CD4-positive, alpha-beta T cell treated with Interleukin-21 for 1 hour (primary cell): ENCODE measurements around the gene NDUFS6.

ENCODE experiments used
- DNase-seq: peaks from one replicate; pipeline ENCODE4 v3.0.0-alpha.2; 2020

The NDUFS6 gene

GRCh38 chr5:1857256-1857600, 56.0 kb downstream of the NDUFS6 start:
- no peak for DNase-seq

GRCh38 chr5:1858436-1858835, 57.2 kb downstream of the NDUFS6 start:
- no peak for DNase-seq

GRCh38 chr5:1859099-1859498, 57.9 kb downstream of the NDUFS6 start:
- no peak for DNase-seq

DNA sequence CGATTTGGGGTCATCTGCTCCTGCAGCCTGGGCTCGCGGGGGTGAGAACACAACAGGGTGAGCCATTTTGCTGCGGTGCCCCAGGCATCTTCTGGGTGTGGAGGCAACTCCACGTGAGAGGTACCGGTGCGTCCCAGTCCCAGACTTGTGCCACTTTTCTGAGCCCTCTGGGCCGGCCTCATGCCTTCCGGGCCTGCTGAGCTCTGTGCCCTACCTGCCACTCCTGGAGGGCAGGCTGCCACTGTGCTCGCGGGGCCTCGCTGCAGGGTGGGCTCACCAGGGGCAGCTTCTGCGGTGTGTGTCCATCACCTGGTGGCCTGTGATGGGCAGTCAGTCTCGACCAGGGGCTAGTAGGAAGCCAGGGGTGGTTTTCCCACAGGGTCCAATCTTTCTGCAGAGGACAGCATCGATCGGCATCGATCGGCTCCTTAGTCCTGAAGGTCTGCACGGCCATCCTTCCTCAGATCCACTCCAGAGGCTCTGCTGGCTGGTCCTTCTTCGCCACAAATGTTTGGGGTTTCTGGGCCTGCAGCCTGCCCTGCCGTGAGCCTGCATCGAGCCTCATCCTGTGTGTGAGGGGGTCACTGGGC, 58.9 kb downstream of the NDUFS6 start:
- no peak for DNase-seq

- no peak for DNase-seq
These were observed 59.7 kb downstream of the NDUFS6 start for GRCh38 chr5:1860949-1861348.

DNA sequence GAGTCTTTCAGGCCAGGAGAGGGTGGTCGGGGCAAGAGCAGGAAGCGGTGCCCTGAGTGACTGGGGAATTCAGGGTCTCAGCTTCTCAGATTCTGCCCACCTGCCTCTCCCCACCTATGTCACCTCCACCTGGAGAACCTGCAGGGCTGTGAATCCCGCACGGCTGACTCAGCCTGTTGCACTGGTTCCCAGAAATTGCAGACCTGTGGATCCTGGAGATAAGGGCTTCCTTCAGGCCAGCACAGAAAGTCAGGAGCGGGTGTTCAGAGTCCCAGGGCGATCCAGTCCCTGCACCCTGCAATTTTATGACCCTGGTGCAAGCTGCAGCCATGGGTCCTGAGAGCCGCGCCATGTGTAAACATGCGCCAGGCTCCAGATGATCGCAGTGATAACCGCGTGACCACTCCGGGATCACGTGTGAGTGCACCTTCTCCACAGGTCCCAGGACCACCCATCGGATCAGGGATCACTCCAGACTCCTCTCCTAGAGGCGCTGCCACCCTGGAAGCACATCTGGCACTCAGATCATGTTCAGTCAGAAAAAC, 63.8 kb downstream of the NDUFS6 start:
- no peak for DNase-seq

GRCh38 chr5:1865486-1865885, 64.3 kb downstream of the NDUFS6 start:
- DNase-seq, result no peak
